PC-3 (cell line): Measurements from ENCODE around the gene KBTBD4.

Experiments used
- CTCF ChIP-seq: fragments of 300-600 bp; sonication (generic); conservative IDR thresholded peaks from 2 replicates; pipeline ENCODE4 v1.5.1; 2017; ENCODE audit warnings: antibody characterized with exemption, low read depth, mild to moderate bottlenecking, low read length
- EZH2 ChIP-seq: fragments of 300-600 bp; sonication (generic); IDR thresholded peaks from one replicate; pipeline ENCODE4 v1.6.1; 2017; ENCODE audit warnings: antibody characterized with exemption, mild to moderate bottlenecking, low read length; ENCODE audit not compliant: unreplicated experiment

DNA sequence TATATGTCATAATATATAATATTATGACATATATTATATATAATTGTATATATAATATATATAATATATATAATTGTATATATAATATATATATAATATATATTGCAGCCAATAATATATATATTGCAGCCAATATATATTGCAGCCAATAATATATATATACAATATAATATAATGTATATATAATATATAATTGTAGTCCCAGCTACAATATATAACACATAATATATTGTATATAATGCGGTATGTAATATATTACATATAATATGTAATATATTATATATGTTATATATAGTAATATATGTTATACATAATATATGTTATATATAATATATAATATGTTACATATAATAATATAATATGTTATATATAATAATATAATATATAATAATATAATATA lies 20.1 kb downstream of the KBTBD4 start:
- no peak for TF ChIP-seq CTCF
- TF ChIP-seq EZH2, result no peak
